HG03575 (cell line): Measurements from ENCODE around the gene KCNQ1.

ENCODE experiments used
- ATAC-seq: cut with Tn5 transposase; IDR thresholded peaks from one replicate; pipeline ENCODE4 v1.9.1; 2021; ENCODE audit not compliant: unreplicated experiment, insufficient number of reproducible peaks, low FRiP score; ENCODE audit errors: extremely low read depth

Gene KCNQ1

GRCh38 chr11:2422461-2423156 lies 22.2 kb upstream of the KCNQ1 start:
- ATAC-seq = no peak

- no peak for ATAC-seq
These were observed 21.4 kb upstream of the KCNQ1 start for GRCh38 chr11:2423157-2424025.

DNA sequence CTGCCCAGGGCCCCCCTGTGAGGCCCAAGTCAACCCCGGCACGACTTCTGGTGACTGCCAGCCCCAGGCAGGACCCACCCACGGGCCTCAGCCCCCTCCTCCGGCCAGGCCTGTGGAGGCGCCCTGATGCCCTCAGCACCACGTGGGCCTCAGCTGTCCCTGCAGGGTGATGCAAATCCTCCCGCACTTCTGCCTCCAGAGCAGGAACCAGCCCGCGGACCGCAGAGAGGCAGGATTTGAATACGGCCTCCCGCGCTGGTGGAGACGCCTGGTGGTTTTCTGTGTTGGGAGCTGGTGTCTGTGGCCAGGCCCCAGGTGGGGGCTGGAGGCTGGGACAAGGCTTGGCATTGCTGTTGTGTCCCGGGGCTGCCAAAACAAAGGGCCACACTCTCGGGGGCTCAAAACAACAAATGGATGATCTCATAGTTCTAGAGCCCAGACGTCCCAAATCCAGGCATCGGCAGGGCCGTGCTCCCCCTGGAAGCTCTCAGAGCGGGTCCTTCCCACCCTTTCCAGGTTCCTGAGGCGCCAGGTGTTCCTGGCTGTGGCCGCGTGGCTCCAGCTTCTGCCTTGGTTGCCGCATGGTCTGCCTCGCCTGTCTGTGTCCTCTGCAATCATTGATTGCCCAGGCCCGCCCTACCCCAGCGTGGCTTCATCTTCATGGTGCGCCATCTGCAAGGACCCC lies 19.9 kb upstream of the KCNQ1 start:
- no peak for ATAC-seq

DNA sequence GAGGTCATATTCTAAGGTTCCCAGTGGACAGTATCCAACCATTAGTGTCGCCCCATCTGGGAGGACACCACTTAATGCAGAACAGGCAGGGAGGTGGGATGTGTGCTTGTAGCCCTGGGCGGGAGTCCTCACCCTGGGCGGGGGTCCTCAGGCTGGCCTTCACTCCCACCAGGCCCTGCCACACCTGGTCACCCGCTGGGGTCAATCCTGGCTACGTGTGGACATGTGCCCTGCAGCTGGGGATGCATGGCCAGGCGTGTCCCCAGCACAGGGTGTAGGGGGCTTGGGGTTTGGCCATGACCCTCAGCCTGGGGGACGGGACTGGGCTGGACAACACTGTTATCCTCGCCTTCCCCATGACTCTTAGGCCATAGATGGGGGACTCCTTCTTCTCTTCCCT lies 19.3 kb upstream of the KCNQ1 start:
- no peak for ATAC-seq

DNA sequence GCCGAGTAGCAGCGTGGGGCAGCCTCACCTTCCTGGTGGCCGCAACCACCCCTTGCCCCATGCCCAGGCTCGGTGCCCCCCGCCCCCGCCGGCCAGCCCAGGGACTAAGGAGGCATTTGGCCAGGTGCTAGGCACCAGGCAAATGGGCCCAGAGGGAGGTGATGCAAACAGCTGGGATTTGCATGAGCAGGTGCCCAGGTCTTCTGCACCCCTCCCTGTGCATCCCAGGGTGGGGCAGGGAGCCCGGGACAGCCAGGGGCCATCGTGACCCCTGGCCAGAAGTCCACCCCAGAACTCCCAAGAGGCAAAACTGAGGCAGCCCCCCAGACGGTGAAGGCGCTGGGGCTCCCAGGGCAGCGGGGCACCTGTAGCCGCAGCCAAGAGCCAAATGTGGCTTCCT lies 18.6 kb upstream of the KCNQ1 start:
- no peak for ATAC-seq

GRCh38 chr11:2426826-2427521 lies 17.8 kb upstream of the KCNQ1 start:
- ATAC-seq = no peak

DNA sequence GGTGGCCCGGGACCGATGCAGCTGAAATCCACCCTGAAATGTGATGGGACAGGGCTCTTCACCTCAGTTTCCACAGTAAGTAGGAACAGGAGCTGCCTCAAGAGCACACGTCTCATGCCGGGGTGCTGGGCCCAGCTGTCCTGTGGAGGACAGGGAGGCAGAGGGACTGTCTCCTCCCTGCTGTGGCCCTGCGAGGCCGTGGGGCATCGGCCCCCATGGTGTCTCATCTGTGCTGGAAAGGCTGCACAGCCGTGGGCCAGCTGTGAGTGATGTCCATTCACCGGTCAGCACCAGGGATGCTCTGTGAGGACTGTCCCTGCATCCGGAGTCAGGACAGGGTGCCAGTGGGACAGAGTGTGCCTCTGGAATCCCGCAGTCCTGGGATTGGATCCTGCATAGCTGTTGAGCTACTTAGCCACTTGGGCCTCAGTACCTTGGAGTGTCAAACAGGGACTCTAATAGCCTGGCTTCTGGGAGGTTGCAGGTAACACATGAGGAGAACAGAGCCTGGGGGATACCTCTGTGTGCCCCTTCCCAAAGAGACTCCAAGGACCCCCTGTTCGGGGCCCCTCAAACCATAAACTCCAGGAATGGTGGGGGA lies 17.0 kb upstream of the KCNQ1 start:
- no peak for ATAC-seq

DNA sequence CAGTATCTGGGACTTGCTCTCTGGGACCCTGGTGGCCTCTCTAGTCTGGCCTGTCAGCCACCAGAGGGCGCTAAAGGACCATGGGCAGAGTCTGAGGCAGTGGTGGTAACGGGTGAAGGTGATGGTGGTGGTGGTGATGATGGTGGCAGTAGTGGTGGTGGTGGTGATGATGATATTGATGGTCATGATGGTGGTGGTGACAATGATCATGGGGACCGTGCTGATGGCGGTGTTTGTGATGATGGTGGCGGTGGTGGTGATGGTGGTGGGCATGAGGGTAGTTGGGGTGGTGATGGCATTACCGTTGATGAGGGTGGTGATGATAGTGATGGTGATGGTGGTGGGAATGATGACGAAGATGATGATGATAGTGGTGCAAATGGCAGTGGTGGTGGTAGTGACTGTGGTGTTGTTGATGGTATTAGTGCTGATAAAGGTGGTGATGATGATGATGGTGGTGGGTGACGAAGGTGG lies 16.4 kb upstream of the KCNQ1 start:
- no peak for ATAC-seq

DNA sequence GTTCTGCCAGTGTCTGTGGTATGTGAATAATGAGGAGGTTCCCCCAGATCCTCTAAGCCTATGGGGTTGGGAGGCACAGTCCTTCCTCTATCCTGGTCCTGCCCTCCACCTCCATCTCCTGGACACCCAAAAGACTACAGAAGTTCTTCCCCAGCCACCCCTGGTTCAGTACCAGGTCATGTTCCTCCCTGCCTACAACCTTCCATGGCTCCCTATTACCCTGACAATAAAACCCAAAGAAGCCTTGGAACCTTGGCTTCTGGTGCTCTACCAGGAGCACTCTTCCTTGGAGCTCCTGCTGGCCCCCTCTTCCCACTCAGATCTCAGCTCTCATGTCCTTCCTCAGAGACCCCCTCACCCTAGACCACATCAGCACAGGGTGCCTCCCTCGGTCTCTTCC lies 13.4 kb upstream of the KCNQ1 start:
- ATAC-seq = no peak

- no peak for ATAC-seq
These were observed 12.6 kb upstream of the KCNQ1 start for GRCh38 chr11:2432171-2432621.

GRCh38 chr11:2432628-2433071 lies 12.2 kb upstream of the KCNQ1 start:
- ATAC-seq = no peak

DNA sequence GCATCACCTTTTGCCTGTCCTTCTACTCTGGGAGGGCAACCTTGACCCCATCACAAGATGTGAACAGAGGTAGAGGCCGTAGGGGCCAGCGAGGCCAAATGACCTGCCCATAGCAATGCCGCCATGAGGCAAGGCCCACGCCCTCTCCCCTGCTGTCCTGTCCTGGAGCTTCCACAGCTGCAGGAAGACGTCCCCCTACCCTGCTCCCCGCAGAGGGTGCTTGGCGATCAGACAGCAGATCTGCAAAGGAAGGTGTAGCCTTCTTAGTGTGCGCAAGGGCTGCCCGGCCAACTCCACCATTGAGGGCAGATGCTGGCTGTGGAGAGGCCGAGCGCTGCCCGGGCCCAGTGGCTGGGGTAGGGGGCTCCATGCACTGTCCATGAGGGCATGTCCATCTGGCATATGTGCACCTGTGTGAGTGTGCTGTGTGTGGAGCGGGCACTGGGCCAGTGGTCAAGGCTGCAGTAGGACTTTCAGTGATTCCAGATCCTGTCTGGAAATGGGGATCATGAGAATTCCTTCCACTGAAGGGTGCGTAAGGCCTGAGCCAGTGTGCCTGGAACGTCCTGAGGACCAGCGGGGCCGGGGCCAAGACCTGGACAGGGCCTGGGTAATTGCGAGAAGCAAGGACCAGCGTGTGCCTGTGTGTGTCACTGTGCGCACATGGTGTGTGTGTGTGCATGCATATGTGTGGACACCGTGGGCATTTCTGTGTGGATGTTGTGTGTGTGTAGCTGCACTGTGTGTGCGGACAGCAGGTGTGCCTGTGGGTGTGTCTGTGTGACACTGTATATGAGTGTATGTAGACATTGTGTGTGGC lies 11.5 kb upstream of the KCNQ1 start:
- ATAC-seq = no peak

- ATAC-seq = no peak
These were observed 10.8 kb upstream of the KCNQ1 start for GRCh38 chr11:2434008-2434407.

DNA sequence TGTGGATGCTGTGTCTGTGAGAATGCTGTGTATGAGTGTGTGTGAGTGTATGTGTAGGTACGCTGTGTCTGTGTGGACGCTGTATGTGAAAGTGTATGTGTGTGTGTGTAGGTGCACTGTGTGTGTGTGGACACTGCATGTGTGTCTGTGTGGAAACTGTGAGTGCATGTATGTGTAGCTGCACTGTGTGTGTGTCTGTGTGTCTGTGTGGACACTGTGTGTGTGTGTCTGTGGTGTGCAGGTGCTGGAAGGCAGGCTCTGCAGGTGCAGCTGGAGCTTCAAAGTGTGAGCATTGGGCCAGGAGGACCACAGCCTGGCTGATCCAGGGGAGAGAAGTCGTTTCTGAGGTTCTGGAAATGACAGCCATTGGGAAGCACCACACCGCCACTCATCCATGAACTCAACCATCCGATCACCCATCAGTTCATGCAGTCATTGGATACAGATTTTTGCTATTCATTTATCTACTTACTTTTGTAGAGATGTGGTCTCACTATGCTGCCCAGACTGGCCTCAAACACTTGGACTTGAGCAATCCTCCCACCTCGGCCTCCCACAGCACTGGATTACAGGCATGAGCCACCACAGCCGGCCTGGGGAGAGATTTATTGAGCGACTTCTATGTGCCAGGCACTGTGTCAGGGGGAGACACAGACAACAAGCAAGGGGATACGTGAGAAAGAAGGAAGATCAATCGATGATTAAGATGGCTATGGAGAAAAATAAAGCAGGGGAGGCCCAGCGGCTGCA lies 10.1 kb upstream of the KCNQ1 start:
- no peak for ATAC-seq

- no peak for ATAC-seq
These were observed 9.4 kb upstream of the KCNQ1 start for GRCh38 chr11:2435288-2436012.

GRCh38 chr11:2436013-2436520 lies 8.7 kb upstream of the KCNQ1 start:
- no peak for ATAC-seq
